GM12864 (cell line): ENCODE data around the gene FUZ.
A peak's percentile ranks its signal among the peaks of the same experiment; 100 is the strongest.

ENCODE experiments used
- DNase-seq: peaks from one replicate; pipeline ENCODE4 v3.0.0-alpha.2; 2011; ENCODE audit warnings: low read depth
- H3K4me3 ChIP-seq: 2 replicates; pipeline ENCODE4 v1.5.1; 2011; ENCODE audit warnings: mild to moderate bottlenecking, low read depth, low read length, control low read depth
- TF ChIP-seq, protein P1 (sequence below): IDR thresholded peaks from 2 replicates; pipeline ENCODE4 v1.5.1; 2011; ENCODE audit warnings: low read depth, mild to moderate bottlenecking, moderate library complexity, low read length, control low read depth, inconsistent platforms; ENCODE audit errors: missing control alignments

FUZ gene

DNA sequence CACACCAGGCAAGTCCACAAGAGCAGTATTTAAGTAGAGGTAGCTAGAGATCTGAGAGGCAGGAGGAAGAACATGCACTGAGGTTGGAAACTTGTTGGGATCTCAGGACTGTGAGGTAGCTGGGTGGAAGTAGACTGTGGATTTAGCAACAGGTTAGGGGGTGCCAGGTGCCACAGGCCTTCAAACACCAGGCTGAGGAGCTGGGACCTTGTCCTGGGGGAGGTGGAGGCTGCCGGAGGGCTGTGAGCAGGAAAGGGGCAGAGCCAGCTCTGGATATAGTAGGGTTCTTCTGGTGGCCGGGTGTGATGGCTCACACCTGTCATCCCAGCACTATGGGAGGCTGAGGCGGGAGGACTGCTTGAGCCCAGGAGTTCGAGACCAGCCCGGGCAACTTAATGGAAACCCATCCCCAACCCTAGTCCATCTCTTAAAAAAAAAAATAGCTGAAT, 3.1 kb downstream of the FUZ start:
- TF ChIP-seq, protein P1, sequence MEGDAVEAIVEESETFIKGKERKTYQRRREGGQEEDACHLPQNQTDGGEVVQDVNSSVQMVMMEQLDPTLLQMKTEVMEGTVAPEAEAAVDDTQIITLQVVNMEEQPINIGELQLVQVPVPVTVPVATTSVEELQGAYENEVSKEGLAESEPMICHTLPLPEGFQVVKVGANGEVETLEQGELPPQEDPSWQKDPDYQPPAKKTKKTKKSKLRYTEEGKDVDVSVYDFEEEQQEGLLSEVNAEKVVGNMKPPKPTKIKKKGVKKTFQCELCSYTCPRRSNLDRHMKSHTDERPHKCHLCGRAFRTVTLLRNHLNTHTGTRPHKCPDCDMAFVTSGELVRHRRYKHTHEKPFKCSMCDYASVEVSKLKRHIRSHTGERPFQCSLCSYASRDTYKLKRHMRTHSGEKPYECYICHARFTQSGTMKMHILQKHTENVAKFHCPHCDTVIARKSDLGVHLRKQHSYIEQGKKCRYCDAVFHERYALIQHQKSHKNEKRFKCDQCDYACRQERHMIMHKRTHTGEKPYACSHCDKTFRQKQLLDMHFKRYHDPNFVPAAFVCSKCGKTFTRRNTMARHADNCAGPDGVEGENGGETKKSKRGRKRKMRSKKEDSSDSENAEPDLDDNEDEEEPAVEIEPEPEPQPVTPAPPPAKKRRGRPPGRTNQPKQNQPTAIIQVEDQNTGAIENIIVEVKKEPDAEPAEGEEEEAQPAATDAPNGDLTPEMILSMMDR = no peak
- no peak for DNase-seq
- H3K4me3 ChIP-seq = no peak overlapping the region

DNA sequence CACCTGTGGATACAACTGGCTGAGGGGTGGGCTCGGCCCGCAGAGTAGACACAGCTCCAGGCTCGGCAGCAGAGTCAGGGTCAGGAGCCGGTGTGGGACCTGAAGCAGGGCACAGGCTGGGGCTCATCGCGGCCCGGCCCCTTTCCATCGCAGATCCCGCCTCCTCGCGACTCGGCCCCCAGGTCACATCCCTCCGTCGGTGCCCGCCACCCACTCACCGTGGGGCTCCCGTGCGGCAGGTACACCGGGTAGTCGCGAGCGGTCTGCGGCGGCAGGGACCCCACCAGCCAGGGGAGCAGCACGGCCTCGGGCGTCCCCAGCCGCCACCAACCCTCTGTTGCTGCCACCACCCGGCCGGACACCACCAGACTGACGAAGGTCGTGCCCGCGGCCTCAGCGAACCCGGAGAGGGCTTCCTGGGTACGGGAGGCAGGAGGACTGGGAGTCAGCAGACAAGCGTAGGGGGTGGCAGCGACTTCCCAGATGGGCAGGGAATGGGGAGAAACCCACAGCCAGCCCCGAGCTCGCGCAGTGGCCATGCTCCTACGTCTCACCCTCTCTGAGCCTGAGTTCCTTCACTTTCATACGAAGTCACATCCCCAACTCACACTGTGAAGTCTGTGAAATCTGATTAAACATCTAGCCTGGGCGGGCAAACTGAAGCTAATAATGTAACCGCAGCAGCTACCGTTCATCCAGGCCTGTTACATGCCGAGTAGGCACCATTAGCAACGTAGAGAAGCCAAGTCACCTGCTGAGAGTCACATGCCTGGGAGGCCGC, 3.7 kb downstream of the FUZ start:
- DNase-seq = no peak
- peak overlapping the region; percentile 53 for H3K4me3 ChIP-seq
- TF ChIP-seq, protein P1 = no peak

DNA sequence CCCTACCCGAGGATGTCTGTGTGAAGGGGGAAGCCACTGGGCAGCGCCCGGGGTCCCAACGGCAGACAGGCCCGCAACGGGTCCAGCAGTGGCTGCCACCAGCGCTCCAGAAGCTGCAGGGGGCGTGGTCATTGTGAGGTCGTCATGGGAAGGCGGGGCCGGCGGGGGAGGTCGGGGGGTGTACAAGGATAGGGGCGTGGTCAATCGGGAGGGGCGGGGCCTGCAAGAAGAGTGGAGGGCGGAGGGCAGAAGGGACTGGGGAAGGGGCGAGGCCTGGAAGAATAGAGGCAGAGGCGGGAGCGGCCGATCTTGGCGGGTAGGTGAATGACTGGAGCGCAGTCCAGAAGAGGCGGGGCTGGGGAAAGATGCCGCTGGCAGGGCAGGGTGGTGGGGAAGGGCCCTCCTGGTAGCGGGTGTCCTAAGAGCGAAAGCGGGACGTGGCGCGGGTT, 4.4 kb downstream of the FUZ start:
- TF ChIP-seq, protein P1 = no peak
- peak overlapping the region; percentile 53 for H3K4me3 ChIP-seq
- DNase-seq = peak; percentile 26

DNA sequence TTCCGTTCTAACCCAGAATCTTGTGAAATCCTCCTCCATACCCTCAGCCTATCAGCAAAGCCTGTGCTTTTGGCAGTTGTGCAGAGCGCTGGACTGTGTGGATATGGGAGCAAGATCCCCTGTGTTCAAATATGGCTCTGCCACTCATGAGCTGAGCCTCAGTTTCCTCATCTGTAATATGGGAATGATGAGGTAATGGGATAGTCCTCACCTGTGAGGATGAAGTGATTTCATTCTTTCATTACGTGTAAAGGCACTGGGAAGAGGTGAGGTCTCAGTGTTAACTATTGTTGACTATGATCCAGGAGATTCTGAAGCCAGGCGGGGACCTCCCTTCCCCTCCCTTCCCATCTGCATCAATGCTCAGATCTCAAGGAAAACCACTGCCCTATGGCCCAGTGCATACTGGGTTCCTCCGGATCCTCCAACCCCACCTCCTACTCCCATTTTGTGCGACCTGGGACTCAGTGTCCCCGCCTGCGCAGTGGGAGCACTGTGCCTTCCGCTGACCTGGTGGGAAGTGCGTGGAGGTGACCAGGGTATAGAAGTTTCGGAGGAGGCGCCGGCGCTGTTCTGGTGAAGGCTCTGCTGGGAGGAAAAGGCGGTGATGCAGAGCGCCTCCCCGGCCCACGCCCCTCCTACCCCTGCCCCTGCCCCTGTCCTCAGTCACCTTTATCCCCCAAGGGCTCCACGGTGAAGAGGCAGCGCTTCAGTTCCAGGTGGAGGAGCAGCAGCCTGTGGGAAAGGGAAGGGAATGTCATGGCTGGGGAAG, 5.0 kb downstream of the FUZ start:
- H3K4me3 ChIP-seq = no peak overlapping the region
- no peak for DNase-seq
- TF ChIP-seq, protein P1 = no peak

DNA sequence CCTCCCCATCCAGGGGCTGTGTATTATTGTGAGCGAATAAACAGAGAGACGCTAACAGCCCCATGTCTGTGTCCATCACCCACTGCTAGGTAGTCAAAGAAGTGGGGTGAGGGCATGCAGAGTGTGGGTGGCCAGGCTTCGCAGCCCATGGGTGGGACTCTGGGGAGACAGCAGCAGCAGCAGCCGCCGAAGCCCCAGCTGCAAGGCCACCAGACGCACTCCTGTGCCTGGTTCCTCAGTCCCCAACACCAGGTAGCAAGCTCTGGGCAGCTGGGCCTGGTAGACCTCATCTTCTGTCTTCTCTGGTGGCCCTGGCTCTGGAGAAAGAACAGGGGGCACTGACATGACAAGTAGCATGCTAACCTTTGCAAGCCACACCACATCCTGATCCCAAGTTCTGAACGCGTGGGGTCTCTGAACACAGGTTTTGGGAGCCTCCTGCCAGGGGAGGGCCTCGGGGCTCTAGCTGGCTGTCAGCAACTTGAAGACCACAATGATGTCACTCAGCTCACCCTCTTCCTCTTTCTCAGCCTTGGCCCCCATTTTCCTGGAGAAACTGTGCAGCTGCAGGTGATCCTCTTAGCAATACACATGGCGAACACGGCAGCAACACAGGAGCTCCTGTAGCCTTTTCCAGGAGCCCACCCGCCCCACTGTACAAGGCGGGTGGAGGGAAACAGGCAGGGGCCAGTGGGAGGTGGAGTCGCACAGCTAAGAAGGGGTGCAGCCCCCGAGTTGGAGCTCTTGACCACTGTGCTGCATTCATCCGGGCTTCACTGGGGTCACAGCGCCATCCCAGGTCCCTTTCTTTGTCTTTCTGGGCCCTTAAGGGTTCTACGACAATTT, 5.8 kb downstream of the FUZ start:
- no peak for DNase-seq
- TF ChIP-seq, protein P1 = no peak
- H3K4me3 ChIP-seq = no peak overlapping the region

DNA sequence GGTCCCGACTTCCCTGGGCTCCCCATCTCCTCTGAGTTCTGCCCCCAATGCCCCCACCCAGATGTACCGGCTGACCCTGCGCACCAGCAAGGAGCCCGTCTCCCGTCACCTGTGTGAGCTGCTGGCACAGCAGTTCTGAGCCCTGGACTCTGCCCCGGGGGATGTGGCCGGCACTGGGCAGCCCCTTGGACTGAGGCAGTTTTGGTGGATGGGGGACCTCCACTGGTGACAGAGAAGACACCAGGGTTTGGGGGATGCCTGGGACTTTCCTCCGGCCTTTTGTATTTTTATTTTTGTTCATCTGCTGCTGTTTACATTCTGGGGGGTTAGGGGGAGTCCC, 6.5 kb downstream of the FUZ start:
- TF ChIP-seq, protein P1 = no peak
- no peak overlapping the region for H3K4me3 ChIP-seq
- DNase-seq = no peak
